Measurements from ENCODE around the gene ART1.

ART1 gene

DNA sequence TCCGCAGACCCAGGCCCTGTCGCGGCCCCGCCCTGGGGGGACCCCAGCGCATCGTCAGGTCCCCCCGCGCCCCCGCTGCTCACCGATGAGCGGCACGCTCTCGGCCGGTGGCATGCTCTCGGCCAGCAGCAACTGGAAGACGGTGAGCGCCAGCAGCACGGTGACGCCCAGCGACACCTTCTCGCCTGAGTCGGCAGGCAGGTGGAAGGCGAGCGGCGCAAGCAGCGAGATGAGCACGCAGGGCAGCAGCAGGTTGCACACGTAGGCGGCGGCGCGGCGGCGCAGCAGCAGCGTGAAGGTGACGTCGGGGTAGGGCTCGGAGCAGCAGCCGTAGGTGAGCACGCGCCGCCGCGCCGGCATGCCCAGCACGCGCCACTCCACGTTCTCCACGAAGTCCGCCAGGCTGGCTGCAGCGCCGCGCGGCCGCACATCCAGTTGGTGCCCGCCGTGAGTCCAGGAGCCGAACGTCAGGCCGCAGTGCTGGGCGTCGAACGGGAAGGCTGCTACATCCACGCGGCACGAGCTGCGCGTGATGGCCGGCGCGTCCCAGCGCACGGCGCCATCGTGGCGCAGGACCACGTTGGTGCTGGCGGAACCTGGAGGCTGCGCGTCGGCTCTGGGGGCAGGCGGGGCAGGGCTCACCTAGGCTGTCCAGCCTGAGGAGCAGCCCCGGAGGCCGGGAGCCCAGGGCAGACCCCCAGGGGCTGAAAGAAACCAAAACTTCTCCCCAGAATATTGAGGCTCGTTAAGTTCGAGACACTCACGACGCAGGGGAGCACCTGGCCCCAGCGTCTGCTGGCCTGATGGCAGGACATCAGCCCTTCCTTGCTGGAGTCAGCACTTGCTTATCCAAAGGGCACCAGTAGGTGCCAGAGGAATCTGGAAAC is 22.5 kb downstream of the ART1 start:
- DNase-seq: no peak

DNA sequence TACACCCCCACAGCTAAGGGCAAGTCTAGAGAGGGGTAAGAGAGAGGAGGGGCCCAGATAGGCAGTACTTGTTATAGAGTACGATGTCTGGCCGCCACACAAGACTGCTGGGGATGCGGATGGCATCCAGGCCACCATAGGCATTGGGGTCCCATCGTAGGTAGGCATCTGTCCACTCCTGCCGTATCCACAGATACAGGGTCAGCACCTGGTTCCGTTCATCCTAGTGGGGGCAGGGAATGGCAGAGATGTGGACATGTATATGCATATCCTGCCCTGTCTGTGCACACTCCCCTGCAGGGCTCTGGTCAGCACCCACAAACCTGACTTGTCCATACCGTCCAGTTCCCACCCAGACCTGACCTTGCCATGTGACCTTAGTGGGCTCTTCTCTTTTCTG is 24.2 kb downstream of the ART1 start:
- DNase-seq: no peak

- no peak for DNase-seq
Measured at GRCh38 chr11:3669742-3670183, 24.8 kb downstream of the ART1 start.

DNA sequence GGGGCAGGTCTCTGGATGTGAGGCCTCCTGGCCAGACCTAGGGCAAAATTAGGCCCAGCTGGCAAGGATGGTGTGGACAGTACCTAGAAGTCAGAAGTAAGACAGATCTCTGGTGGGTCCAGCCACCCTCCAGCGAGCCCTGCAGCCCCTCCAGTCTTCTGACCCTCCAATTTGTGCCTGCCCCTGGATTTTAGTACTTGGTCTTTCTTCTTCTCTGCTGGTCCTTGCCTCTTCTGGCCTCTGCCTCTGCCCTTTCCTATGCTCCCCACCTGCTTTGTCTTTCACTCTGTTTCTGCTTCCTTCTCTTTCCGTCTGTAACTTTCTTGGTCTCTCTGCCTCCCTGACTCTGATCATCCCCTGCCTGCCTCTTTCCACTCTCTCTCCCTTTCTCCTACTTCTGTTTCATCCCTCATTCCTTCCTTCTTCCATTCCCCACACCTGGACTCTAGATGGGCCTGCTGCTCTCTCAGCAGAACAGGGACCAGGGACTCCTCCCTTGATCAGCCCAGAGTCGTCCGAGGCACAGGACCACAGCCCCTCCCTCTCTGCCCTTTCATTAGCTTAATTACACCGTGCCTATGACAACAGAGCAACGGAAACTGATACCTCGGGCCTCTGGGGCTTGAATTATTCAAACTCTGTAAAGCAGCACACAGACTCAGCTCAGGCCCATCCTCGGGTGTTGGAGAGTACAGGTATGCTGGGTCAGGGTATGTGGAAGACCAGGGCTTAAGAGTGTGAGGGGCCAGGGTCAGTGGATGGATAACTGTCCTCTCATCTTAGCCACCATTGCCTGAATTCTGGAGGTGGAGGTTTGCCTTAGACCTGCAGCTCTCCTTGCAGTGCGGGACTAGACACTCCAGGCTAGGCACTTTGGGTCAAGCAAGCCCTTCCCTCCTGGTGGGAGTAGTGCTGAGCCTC is 26.7 kb downstream of the ART1 start, which contains the start of gene CHRNA10:
Gene CHRNA10, minus strand, starts transcription at position 51 of the 921 bp plus-strand sequence. CDS start 72 bp downstream, outside the sequence.
- DNase-seq: no peak

DNA sequence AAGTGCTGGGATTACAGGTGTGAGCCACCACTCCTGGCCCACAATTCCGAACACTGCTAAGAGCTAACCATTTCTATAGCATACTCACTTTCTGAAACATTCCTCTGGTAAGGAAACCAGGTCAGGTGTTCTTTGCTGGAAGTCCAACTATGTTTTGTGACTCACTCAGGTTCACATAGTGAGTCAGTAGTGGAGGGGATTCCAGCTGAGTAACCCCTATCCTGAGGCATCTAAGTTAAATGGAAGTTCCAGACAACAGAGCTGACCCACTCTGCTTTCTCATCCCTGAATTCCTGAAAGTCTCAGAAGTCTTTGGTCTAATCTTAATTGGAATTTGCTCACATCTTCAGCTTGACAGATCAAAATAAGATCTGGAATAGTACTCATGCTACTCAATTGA is 29.3 kb downstream of the ART1 start:
- DNase-seq: no peak

- DNase-seq: no peak
Measured at GRCh38 chr11:3675971-3676370, 31.0 kb downstream of the ART1 start.

DNA sequence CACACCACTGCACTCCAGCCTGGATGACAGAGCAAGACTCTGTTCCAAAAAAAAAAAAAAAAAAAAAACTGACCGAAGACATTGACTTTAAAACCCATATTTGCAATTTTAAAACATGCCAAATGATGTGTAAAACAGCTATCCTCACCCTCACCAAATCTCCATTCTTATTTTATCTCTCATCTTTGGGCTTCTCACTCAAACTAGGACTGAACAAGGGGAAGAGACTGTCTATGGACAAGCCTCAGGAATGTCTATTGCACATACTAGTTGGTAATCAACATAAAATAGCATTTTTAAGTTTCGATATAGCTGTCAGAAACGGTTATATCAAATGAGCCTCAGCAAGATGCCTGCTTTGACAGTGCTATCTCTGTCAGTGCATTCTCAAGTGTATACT is 34.1 kb downstream of the ART1 start:
- no peak for DNase-seq

DNA sequence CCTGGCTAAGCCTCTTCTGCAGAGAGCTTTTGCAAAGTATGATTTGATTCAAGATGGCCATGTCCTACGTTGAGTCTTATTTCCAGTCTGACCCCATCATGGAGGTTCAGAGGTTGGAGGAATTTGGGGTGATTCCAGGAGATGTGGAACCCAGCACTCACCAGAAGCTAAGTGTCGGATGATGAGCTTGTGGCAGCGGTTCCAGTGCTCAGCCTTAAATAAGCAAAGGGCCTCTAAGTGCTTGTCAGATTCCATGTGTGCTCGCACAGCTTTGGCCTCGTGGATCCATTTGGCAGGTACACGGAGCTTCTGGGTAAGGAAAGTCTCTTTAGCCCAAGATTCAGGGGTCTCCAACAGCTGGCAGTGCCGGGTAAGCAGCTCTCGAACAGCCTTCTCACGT is 38.1 kb downstream of the ART1 start:
- no peak for DNase-seq

DNA sequence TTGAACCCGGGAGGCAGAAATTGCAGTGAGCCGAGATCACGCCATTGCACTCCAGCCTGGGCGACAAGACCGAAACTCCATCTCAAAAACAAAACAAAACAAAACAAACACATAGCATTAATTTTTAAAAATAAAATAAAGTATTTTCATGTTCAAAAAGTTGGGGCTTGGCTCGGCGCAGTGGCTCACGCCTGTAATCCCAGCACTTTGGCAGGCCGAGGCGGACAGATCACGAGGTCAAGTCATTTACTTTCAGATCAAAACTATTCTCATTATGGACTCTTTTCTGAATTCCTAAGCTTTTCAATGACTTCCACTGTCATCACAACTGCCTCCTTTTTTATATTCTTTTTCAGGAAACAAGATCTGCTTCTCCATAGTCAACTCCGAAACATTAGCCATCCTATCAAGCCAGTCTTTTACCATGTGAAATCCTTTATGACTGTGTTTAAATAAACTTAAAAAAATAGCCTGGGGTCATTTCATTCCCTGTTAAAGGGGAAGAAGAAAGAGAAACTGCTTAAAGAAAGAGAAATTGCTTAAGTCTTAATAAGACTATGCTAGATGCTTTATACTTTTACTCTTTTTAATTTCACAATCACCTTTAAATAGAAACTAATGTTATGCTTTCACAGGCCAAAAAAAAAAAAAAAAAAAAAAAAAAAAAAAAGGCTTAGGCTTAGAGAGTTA is 39.3 kb downstream of the ART1 start:
- no peak for DNase-seq

DNA sequence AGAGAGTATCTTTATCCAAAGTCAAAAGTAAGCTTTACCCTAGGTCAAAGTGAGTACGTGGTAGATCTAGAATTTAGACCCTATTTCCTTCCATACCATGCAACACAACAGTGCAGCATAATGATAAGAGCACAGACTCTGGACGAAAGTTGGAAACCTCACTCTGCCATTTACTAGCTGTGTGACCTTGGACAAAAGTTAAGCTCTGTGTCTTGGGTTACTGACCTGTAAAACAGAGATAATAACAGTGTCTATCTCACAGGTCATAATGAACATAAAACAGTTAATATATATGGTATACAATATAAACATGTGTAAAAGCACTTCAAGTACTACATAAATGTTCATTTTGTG is 39.9 kb downstream of the ART1 start:
- no peak for DNase-seq

DNA sequence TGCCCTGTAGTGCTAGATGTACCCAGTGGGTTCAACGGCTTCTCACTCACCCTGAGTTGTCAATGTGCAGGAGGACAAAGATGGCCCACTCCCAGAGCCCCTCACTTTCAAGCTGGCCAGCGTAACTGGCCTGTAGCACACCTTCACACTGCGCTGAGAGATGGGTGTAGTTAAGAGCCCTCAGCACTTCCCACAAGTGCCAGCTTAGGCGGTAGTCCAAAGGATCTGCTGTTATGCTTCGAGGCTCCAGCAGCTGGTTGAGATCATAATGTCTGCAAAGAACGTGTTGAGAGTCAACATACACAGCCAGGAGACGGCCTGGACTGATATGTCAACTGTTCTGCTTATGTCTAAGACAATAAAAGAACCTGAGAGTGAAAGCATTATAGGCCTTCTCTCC is 41.0 kb downstream of the ART1 start:
- no peak for DNase-seq

DNA sequence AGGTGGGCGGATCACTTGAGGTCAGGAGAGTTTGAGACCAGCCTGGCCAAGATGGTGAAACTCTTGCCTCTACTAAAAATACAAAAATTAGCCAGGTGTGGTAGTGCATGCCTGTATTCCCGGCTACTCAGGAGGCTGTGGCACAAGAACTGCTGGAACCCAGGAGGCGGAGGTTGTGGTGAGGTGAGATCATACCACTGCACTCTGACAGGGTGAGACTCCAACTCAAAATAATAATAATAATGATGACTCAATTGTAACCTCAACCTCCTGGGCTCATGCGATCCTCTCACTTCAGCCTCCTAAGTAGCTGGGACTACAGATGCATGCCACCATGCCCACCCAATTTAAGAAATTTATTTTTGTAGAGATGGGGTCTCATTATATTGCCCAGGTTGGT is 41.8 kb downstream of the ART1 start:
- no peak for DNase-seq

DNA sequence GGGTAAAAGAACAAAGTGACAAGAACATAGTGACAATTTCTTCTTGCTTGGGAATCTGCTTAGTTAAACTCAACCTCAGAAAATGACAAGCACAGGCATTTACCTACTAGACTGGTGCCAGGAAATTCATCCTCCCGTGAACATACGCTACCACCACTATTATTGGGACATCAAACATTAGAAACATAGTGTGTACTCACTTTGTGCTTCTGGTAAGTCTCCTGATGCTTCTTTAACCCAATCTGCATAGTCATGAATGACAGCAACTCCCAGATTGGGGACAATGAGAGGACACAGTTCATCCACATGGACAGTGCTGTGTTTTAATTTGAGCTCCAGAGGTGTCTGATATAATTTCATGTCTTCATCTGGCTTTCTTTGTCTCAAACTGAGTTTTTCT is 55.5 kb downstream of the ART1 start:
- DNase-seq: no peak

DNA sequence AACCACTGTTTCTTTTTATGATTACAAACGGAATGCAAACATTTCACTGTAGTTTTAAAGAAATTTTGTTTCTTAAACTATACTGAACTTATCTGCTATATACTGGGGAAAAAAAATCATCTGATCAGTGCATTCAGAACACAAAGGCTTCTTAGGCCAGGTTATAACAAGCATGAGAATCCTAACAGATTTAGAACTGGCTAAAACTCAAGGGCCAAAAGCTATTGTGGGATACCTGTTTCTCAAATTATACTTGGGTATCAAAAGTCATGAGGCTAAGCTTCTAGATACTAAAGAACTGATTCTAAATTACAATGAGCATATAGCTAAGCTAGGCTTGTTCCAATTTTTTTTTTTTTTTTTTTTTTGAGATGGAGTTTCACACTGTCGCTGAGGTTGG is 56.0 kb downstream of the ART1 start:
- no peak for DNase-seq

DNA sequence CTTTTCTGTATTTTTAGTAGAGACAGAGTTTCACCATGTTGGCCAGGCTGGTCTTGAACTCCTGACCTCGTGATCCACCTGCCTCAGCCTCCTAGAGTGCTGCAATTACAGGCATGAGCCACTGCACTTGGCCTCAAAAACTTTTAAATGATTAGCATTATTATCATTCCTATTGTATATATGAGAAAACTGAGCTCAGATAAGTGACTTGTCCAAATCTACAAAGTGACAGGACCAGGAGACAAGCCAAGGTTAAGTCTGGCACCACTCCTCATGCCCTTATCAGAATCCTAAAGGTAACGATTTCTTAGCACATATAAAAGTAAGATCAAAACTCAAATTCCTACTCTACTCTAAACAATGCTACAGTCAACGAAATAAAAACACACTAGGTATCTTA is 58.5 kb downstream of the ART1 start:
- DNase-seq: no peak

- no peak for DNase-seq
Measured at GRCh38 chr11:3707176-3707575, 62.2 kb downstream of the ART1 start.

- no peak for DNase-seq
Measured at GRCh38 chr11:3709977-3710376, 65.0 kb downstream of the ART1 start.

- no peak for DNase-seq
Measured at GRCh38 chr11:3710485-3711259, 65.7 kb downstream of the ART1 start.

DNA sequence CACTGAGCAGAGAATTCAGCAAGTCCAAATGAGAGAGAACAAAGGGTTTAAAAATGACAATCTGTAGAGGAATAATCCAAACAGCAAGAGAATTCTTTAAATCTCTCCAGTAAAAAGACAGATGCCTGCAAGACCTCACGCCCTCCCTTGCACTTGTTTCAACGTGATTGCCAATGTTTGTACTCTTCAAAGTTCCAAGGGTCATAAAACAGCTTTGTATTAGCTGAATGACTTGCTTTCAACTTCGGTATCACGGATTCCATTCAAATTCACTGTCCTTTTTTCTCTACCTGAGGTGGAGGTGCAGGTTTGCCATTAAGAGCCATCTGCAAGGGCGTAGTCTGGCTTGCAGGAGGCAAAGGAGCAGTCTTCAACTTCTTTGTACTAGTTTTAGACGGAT is 67.3 kb downstream of the ART1 start:
- no peak for DNase-seq
